Head of caudate nucleus (tissue), 42 donors: ENCODE results near the gene PLLP.

Source experiments
- DNase-seq, 42 donors: peaks; one replicate each; pipeline versions ENCODE4 v3.0.0 to v3.0.0-alpha.2; 2020 to 2021; ENCODE audit warnings: mixed read lengths in 7 of 42
- intact Hi-C: fragments of 100-400 bp; cut with DNase I; formaldehyde crosslinking; loops from one replicate; pipeline ENCODE4 v1.15.0; 2022

The PLLP gene

DNA sequence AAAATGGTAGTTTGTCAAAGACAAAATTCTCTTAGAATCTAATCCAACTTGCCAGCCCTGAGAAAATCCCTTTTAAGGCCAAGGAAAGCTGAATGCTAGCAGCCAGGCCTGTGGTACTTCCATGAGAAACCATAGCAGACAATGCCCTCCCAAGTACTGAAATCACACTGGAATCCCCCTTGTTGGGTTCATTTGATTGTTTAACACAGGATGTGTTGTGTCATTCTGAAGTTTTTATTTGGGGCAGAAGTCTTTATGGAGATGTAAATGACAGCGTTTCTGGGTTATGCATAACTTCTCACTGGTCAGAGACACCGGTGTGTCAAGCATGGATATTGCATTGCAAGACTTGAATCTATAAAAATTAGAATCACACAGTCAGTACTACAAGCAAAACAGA lies 45.4 kb downstream of the PLLP start:
- intact Hi-C loops = no loop called here
- DNase-seq = no peak

GRCh38 chr16:57238682-57239081 lies 45.8 kb downstream of the PLLP start:
- intact Hi-C loops = no loop called here
- DNase-seq = no peak

GRCh38 chr16:57236022-57236350 lies 48.5 kb downstream of the PLLP start:
- no peak for DNase-seq
- intact Hi-C loops = no loop called here

GRCh38 chr16:57235128-57236021 lies 49.1 kb downstream of the PLLP start:
- DNase-seq = no peak
- intact Hi-C loops = no loop called here

DNA sequence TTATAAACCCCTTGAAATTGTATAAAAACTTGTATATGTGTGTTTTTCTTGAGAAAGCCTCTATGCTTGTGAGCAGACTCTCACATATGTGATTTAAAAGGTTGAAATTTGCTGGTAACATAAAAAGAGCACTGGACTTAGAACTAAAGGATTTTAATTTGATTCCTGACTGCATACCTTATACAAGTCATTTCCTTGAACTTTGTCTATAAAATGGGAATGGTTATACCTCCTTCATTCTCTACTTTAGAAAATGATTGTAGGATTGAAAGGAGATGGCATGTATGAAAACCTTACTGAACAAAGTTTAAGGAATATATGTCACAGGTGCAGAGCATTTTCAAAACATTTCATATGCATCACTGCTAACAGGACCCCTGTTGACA lies 49.8 kb downstream of the PLLP start:
- no peak for DNase-seq
- intact Hi-C loops = no loop called here

DNA sequence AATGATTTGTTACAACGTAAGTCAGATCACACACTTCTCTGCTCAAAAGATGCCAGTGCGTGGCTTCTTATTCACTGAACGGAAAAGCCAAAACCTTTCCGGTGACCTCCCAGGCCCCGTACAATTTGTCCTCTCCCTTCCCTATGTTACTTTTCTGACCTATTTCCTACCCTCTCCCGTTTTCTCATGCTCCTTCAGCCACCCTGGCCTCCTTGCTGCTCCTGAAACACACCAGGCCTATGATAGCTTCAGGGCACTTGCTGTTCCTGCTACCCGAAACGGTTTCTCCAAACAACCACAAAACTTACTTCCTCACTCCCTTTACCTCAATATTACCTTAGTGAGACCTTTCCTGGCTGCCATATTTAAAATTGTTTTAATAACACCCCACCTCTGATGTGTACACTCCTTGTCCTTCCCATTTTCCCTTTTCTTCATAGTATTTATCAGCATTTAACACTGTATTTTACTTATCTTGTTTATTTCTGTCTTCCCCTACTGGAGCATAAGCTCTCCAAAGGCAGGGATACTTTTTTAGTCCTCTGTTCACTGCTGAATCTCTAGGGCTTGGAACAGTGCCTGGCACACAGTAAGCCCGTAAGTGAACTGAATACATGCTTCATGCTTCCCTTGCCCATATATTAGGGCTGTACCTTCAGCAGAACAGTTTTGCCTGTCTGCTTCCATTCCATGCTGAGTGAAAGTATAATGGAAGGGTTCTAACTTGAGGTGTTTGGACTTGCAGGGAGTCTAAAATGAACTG lies 50.3 kb downstream of the PLLP start:
- DNase-seq = no peak
- intact Hi-C loops = no loop called here

GRCh38 chr16:57231821-57232350 lies 52.6 kb downstream of the PLLP start:
- no peak for DNase-seq
- intact Hi-C loops = no loop called here

DNA sequence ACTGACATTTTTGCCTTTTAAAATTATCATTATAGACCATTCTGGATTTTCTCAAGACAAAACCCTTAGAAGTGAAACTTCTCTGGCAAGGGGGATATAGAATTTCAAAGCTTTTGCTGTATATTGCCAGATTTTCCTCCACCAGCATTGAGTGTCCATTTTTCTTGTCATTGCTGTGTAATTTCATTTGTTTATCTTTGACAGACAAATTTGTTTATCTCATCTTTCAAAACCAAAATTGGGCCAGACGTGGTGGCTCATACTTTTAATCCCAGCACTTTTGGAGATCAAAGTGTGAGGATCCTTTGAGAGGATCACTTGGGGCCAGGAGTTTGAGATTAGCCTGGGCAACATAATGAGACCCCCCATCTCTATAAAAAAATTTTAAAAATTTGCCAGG lies 55.4 kb downstream of the PLLP start:
- DNase-seq = no peak
- intact Hi-C loops = no loop called here

GRCh38 chr16:57226701-57227621 lies 57.5 kb downstream of the PLLP start:
- intact Hi-C loops = no loop called here
- DNase-seq = no peak

GRCh38 chr16:57225978-57226377 lies 58.5 kb downstream of the PLLP start:
- intact Hi-C loops = no loop called here
- DNase-seq = no peak

DNA sequence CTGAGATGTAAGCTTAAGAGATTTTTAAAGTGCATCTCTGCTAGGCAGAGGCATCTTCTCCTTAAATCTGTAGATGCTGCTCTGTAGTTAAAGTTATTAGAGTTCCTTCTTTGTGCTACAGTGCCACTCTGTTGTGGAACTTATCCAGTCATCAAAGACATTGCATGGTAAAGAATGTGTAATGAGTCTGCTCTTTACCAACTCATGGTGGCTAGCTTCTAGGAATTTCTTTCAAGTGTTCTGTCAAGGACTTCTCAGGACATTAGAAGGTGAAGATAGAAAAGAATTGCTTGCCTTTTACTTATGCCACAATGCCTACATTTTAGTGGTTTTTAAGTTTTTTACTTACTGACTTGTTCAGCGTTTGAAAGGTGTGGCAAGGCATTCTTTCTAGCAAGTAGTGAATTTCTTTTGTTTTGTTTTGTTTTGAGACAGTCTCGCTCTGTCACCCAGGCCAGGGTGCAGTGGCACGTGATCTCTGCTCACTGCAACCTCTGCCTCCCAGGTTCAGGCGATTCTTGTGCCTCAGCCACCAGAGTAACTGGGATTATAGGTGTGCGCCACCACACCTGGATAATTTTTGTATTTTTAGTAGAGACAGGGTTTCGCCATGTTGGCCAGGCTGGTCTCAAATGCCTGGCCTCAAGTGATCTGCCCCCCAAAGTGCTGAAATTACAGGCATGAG lies 59.7 kb downstream of the PLLP start:
- DNase-seq = no peak
- intact Hi-C loops = no loop called here

- intact Hi-C loops = no loop called here
- no peak for DNase-seq
Observed at GRCh38 chr16:57223057-57223456, 61.4 kb downstream of the PLLP start.

- DNase-seq = no peak
- intact Hi-C loops = no loop called here
Observed at GRCh38 chr16:57216968-57217367, 67.5 kb downstream of the PLLP start.

GRCh38 chr16:57213462-57213861 lies 71.0 kb downstream of the PLLP start:
- no peak for DNase-seq
- intact Hi-C loops = no loop called here

- no peak for DNase-seq
- intact Hi-C loops = no loop called here
Observed at GRCh38 chr16:57209780-57210179, 74.7 kb downstream of the PLLP start.

GRCh38 chr16:57208926-57209325 lies 75.5 kb downstream of the PLLP start:
- intact Hi-C loops = no loop called here
- DNase-seq = no peak
